GM19035 (cell line): ENCODE measurements around the gene FTCD.
"Not testable (repeated sequence)": the region's sequence is repeated elsewhere in the genome, so short reads cannot be mapped to it uniquely, and the experiment has no call there.

Source experiments
- ATAC-seq: cut with Tn5 transposase; IDR thresholded peaks from one replicate; pipeline ENCODE4 v1.9.1; 2021; ENCODE audit not compliant: unreplicated experiment

The FTCD gene

DNA sequence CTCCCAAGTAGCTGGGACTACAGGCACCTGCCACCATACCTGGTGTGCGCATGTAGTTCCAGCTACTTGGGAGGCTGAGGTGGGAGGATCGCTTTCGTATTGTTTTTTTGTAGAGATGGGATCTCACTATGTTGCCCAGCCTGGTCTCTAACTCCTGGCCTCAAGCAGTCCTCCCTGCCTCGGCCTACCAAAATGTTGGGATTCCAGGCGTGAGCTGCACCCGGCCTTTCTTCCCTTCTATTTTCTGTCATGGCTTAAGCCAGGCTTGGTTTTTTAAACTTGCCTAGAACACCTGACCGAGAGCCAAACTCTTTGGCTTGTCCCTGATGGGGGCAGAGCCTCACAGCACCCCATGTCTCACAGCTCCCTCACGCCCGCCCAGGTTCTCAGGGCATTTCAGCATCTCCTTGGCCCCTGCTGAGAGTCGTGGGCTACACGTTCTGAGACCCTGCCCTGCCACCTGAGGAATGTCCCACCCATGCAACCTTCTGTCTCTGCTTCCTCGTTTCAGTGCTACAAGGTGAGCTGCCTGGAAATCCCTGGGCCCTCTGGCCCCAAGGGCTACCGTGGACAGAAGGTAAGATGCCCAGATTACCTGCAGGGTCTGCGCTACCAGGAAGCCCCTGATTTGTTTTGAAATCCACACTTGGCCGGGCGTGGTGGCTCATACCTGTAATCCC, 41.7 kb downstream of the FTCD start:
- no peak for ATAC-seq

DNA sequence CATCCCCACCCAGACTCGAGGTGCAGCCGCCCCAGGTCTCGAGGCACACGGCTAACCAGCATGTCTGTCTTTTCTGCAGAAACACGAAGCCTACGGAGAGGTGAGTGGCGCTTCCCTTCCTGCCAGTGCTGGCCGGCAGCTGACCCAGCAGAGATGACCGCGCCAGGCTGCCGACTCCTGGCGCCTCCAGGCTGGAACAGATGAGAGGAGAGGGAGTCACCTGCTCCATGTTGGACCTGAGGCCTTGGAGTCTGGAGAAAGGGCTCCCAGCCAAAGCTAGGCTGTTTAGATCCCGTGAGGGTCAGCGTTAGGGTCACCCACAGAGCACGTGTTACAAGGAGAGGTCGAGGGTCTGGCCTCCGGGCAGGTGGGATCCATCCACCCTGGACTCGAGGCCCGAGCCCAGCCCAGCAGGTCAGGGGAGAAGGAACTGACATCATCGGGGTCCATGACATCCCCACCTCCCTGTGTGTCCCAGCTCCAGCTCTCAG, 42.6 kb downstream of the FTCD start:
- no peak for ATAC-seq

DNA sequence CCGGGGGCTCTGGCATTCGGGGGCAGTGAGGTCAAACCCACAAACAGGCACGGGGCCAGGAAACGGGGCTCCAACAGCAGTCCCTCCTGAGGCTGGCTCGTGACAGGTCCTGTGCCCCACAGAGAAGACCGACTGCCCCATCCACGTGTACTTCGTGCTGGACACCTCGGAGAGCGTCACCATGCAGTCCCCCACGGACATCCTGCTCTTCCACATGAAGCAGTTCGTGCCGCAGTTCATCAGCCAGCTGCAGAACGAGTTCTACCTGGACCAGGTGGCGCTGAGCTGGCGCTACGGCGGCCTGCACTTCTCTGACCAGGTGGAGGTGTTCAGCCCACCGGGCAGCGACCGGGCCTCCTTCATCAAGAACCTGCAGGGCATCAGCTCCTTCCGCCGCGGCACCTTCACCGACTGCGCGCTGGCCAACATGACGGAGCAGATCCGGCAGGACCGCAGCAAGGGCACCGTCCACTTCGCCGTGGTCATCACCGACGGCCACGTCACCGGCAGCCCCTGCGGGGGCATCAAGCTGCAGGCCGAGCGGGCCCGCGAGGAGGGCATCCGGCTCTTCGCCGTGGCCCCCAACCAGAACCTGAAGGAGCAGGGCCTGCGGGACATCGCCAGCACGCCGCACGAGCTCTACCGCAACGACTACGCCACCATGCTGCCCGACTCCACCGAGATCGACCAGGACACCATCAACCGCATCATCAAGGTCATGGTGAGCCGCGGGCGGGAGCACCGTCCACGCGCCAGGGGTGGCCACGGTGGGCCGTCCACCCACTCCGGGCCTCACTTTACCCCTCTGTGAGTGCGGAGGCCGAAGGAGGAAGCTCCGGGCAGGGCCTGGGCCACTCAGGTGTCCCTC, 43.3 kb downstream of the FTCD start:
- no peak for ATAC-seq

DNA sequence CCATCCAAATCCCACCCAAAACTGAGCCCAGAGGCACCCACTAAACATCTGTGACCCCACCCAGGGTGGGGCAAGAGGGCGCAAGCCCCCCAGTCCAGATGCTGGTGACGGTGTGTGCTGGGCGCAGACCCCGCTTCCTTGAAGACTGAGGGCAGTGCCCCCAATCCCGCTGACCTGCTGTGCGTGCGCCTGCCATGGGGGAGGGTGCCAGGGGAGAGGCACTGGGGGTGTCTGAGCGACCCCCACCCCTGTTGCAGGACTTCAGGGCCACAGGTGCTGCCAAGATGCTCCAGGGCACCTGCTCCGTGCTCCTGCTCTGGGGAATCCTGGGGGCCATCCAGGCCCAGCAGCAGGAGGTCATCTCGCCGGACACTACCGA, 44.2 kb downstream of the FTCD start:
- no peak for ATAC-seq

DNA sequence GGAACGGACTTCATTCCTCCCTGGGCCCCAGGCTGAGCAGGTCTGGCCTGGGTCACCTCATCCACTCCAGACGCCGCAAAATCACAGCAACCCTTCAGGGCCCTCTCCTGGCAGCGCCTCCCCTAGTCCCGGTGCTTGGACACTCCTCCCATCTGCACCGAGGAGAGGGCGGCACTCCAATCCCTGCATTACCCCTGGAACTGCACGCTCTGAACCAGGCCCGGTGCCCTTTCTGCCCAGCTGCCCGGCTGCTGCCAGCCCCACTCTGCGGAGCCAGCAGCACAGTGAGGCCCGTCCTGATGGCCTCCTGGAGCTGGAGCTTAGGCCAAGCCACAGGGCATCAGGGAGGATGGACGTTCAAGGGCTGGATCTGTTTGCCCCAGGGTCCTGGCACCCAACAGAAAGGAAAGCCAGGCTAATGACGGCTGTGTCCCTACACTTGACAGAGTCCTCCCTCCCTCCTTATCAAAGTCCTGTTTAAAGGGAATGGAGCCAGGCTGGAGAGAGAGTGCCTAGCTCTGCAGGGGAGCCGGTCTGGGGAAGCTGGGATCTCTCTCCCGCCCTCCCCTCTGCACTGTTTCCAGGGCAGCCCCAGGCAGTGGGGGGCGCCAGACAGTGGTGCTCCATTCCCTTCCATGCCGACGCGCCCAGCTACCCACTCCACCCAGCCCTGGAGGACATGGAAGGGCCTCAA, 44.7 kb downstream of the FTCD start:
- no peak for ATAC-seq

DNA sequence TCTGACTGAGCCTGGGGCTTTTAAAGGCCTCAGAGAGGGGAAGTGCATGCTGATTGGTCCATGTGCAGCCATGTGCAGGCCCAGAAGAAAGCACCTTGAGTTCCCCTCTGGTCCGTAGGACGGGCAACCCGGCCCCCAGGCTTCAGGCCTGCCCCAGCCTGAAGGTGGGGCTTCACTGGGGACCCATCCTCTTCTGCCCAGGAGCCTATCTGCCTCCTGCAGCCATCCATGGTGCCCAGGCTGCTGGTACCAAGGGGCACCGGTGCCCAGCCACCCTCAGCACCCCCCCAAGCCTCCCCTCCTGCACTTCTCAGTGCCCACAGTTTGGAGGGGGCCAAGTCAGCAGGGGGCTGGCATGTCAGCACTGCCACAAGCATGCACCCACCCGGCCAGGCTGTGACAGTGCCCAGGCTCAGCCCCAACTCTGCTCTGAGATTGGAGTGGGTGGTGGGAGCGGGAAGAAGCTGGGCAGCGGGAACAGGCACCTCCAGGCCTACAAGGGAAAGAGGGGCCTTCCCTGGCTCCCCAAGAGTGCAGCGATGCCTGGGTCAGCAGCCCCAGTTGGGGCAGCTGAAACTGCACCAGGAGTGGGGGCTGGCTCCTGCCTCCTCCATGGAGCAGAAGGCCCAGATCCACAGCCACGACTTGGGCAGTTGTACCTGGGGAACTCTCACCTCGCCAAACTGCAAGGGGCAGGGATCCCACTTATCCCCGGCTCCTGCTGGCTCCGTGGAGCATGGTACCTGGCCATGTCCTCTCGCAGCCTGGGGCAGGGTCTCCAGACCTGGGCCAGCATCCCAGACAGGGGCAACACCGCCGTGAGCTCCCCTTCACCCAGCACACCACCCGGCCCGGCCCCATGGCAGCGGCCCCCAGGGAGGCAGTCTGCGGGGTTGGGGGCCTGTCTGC, 45.8 kb downstream of the FTCD start:
- ATAC-seq: no peak

DNA sequence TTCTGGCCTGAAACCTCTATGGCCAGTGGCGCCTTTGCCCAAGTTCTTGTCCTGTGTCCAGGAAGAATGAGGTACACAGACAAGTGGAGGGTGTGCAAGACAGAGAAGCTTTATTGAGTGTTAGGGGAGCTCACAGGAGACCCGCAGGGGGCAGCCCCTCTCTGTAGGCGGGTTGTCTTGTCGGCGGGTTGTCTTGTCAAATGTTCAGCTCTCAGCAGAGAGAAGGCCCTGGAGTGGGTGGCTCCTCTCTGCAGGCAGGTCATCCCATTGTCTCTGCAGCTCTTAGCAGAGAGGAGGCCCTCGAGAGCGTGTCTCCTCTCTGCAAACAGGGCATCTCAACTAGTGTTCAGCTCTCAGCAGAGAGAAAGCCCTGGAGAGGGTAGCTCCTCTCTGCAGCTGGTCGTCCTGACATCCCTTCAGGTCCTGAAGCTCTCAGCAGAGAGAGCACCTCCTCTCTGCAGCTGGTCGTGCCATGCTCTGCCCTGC, 46.5 kb downstream of the FTCD start:
- no peak for ATAC-seq

DNA sequence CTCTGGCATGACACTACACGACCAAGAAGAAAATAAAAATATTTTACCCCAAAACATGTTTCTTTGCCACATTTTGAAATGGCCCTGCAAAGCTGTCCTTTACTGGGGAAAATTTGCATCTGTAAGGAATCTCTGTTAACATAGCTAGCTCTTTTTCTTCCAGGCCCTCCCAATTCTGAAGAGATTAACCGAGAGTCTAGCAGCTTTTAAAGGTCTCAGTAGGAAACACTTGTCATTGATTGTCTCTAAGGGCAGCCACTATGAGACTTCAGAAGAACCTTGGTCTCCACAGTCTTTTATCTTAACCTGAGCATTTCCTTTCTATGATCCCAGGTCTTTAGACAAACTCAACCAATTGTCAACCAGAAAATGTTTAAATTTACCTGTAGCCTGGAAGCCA, 48.0 kb downstream of the FTCD start:
- ATAC-seq: not testable (repeated sequence)

DNA sequence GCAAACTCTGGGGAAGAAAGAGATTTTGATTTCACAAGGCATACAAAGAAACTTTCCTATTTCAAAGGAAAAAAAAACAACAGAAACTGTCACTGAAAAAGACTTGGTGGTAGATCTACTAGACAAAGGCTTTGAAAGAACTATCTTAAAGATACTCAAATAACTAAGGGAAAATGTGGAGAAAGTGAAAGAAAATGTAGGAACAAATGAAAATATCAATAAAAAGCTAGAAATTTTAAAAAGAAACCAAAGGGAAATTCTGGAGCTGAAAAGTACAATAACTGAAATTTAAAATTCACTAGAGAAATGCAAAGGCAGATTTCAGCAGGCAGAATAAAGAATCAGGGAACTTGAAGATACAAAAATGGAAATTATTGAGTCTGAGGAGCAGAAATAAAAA, 51.3 kb downstream of the FTCD start:
- ATAC-seq: no peak

DNA sequence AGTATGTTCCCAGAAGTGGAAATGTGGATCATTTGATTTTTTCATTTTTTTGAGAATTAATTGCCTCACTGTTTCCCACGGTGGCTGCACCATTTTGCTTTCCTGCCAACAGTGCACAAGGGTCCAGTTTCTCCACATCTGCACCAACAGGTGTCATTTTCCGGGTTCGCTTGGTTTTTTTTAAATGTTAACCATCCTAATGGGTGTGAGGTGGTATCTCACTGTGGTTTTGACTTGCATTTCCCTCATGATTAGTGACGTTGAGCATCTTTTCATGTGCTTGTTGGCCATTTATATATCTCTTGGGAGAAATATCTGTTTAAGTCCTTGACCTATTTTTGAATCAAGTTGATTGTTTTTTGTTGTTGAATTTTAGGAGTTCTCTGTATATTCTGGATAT, 54.5 kb downstream of the FTCD start:
- ATAC-seq: no peak

DNA sequence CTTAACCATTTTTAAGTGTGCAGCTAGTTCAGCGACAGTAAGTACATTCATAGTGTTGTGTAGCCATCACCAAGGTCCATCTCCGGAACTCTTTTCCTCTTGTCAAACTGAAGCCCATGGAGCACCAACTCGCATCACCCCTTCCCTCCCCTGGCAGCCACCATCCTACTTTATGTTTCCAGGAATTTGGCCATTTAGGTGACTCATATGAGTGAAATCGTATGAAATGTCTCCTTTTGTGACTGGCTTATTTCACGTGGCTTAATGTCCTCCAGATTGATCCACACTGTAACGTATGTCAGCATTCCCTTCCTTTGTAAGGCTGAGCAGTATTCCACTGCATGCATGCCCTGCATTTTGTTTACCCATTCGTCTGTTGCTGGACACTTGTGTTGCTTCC, 55.0 kb downstream of the FTCD start:
- ATAC-seq: no peak

DNA sequence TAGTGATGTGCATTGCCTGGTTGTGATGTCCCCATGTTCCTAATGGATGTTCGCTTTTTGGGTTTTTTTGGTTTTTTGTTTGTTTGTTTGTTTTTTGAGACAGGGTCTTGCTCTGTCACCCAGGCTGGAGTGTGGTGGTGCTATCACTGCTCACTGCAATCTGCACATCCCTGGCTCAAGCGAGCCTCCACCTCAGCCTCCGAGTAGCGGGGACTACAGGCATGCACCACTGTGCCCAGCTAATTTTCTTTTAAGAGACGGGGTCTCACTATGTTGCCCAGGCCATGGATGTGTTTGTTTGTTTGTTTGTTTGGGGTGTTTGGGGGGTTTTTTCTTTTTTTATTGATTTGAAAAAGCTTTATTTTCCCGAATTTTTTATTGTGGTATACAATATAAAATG, 55.4 kb downstream of the FTCD start:
- ATAC-seq: no peak

DNA sequence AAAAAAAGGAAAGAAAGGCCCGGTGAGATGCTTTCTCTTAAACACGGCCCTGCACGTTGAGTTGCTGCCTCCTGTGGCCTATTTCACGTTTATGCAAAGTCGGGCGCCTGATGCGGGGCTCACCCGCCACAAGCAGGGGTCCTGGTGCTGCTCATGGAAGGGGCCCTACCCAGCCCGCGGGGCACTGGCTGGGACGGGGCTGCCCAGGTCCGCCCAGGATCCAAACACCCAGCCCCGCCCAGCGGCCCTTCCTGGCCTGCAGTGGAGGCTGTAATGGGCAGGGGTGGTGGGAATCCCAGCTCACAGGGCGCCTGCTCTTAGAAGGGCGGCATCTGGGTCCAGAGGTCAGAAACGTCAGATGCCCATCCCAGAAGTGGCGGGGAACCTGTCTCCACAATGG, 55.9 kb downstream of the FTCD start:
- no peak for ATAC-seq

DNA sequence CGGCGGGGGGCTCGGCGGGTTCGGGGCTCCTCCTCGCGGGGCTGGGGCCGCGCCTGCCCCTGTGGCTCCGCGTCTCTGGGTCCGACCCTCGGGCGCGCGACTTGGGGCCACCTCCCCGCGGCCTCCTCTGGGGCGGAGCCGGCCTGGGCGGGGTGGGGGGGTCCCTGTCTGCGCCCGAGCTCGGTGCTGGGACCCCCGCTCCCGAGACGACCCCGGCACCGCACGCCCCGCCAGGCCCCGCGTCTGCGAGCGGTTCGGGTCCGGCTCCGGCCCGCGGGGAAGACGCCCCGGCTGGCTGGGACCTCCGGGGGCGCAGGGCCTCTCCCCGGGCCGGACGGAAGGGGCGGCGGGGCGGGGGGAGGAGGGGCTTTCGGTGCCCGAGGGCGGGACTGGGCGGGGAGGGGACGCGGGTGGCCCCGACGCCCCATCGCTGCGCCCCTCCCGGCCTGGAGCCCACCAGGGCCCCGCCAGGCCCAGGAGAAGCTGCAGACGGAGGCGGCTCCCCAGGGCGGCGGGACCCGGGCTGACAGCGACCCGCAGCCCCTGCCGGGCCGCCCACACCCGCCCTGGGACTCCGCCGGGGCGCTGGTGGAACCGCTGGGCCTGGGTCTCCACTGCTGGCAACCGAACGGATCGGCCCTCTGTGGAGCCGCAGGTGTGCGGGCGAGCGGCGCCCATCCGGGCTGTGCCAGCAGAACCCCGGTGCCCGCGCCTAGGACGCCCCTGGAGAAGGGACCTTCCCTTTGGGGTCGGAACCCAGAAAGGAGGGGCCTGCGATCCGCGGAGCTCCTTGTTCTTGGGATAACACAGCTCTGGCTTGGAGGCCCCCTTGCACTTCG, 56.9 kb downstream of the FTCD start:
- ATAC-seq: no peak

DNA sequence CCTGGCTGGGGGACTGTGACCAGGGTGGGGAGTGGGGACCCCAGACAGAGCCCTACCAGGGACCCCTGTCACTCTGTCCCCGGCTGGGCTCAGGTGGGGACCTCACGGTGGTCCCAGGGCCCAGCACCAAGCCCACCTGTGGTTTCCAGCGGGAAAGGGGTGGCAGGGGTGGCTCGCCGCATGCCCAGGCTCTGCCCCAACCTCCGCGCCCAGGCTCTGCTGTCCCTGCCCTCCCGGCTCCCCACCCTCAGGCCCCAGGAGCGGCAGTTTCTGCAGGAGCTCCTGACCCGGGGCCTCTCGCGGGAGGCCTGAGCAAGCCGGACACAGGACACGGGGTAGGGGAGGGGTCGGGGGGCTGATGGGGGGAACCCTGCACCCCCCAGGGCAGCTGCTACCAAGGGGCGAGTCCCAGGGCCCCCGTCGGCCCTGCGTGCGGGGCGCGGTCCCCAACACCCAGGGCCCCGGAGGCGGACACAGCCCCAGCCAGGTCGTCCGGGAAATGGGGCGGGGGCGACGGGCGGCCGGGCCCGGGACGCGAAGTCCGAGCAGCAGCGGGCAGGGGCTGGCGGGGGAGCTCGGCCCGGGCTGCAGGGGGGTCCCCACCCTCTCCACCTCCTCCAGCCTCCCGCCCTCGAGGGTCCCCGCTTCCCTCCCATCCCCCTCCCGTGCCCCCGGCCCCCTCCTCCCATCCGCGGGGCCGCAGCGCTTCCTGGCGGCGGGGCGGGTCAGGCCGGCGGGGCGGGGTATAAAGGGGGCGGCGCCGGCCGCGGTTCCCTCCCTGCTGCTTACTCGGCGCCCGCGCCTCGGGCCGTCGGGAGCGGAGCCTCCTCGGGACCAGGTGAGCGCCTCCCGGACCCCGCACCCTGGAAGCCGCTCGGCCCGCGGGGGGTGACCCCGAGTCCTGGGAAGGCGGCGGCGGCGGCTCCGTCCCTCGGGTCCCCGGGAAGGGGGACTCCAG, 57.8 kb downstream of the FTCD start, which contains the start of gene COL6A2:
TSS of gene COL6A2 (plus strand) at position 777 of the 958 bp plus-strand sequence.
- ATAC-seq: no peak

DNA sequence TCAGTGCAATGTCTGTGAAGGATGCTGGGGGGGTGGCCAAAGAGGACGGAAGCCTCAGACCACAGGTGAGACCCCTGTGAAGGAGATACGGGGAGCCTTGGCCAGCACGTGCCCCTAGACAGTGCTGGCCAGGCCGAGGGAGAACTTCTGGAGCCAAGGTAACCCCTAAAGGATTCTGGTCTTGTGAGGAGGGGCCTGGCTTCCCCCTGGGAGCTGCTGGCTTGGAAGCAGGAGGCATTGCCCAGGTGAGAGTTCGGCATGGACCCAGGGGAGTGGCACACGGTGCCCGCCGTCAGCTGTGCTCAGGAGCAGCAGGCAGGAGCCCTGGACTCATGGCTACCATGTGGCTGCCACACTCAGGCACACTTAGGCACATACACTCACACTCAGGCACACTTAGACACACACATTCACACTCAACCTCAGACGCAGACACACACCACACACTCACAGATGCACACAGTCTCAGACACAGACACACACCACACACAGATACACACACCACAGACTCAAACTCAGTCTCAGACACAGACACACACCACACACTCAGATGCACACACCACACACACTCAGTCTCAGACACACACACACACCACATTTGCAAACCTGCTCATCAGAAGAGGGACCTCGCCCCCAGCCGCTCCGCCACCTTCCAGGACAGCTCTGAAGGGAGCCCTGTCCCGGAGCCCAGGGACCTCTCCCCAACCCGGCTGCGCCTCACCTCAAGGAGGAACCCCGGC, 58.6 kb downstream of the FTCD start:
- no peak for ATAC-seq

DNA sequence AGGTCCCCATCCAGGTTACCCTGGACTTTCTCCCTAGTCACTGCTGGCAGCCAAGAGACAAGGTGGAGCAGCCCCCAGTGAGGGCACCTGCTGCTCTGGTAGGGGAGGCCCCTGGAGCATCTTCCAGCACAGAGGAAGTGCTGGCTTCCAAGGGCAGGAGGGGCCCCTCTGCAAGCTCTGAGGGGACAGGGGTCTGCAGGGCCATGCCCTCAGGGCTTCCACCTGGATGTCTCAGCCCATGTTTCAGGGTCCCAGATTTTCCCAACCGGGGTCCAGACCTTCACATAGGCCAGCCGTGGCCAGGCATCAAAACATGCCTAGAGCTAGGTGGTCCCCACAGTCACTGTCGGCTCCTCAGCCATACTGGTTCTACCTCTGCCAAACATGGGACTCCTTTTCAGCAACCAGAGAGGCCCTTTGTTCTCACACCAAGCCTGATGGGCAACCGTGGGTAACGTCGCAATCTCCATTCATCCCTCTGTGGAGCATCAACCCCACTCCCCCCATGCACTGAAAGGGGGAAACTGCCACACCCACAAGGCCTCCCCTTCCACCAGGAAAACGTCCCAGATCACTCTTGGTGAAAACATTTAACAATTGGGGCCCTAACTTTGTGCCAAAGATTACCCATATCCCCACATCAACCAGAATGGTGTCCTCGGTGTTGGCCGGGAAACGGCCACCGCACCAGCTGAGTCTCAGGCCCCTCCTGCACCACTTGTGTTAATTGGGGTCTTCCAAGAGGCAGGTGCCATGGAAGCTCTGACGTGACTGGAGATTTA, 59.4 kb downstream of the FTCD start:
- no peak for ATAC-seq
